HTR-8/SVneo (cell line): ENCODE results near the gene ATRN.
"Not testable (repeated sequence)": the region's sequence is repeated elsewhere in the genome, so short reads cannot be mapped to it uniquely, and the experiment has no call there.

Experiments used
- DNase-seq: peaks from one replicate; pipeline ENCODE4 v3.0.0; 2011; ENCODE audit warnings: low spot score, mixed read lengths; ENCODE audit not compliant: insufficient read length
- FAIRE-seq: peaks from 2 replicates; lab custom pipeline; 2011; peaks lifted over from hg19 to GRCh38; lab: Jason Lieb, UNC

The ATRN gene

DNA sequence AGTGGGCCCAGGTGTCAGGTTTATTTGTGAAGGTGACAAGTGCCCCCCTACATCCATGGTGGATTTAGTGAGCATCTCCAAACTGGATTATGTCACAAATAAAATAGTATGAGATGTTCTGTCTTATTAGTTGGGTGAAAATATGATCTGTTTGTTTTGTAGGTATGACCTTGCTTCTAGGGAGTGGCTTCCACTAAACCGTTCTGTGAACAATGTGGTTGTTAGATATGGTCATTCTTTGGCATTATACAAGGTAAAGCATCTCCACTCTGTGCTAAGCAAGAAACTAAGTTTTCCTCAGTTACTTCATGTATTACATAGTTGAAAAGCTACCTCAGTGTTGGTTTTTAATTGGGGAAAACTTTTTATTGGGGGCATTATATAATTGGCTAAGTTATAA lies 88.4 kb downstream of the ATRN start:
- no peak for FAIRE-seq
- no peak for DNase-seq

DNA sequence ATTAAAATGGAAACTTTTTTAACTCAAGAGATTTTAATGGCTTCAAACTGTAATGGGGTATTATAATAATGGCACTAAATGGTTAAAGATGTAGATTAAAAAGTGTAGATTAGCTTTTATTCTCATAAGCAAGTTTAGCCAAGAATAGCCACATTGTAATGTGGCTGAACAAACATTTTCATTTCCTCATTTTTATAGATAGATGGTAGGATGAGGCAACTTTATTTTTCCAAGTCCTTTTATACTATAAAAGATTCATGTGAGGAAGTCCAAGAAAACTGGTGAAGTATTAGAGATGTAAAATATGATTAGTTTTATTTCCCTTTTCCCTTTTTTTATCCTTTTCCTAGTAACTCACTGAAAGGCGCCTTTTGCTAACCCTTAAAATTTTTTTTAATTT lies 88.8 kb downstream of the ATRN start:
- FAIRE-seq, result no peak
- no peak for DNase-seq

DNA sequence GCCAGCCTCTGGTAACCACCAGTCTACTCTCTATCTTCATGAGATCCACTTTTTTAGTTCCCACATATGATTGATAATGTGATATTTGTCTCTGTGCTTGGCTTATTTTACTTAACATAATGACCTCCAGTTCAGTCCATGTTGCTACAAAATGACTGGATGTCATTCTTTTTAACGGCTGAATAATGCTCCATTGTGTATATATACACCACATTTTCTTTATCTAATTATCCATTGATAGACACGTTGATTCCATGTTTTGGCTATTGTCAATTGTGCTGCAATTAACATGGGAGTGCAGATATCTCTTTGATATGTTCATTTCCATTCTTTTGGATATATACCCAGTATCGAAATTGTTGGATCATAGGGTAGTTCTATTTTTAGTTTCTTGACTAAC lies 89.3 kb downstream of the ATRN start:
- FAIRE-seq, result no peak

GRCh38 chr20:3560578-3560977 lies 89.8 kb downstream of the ATRN start:
- FAIRE-seq (no peak), DNase-seq (peak; percentile 6)

More for the DNA sequence above, 89.3 kb downstream of the ATRN start:
- DNase-seq, result no peak

DNA sequence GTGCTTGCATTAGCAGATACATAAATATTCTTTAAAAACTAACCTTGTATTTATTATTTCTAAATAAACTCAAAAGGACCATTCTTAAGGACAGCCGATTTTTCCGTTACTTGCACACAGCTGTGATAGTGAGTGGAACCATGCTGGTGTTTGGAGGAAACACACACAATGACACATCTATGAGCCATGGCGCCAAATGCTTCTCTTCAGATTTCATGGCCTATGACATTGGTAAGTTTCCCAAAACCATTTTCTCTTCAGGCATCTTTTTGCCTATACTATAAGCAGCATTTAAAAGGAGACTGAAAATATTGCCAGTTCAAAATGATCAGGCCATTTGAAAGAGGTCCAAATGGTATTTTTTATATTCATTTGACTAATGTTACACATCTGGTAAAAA lies 92.3 kb downstream of the ATRN start:
- FAIRE-seq (no peak), DNase-seq (no peak)

GRCh38 chr20:3563548-3564177 lies 92.8 kb downstream of the ATRN start:
- DNase-seq, result peak; percentile 50
- FAIRE-seq, result no peak

DNA sequence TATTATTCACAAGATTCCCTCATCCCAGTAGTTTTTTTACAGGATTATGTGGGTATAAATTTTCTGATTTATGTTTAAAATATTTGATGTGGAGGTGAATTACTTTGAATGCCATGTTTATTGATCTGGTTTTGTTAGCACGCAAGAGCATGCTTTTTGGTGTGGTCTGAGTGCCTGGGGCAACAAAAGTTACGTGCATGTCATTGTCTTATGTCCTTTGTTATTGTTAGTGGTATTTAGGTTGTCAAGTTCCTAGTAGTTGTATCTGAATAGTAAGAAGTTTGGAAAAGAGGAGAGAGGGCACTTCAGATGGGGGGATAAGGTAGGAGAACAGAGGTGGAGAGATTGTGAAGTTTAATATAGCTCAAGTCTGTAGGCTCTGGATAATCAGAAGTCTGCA lies 95.0 kb downstream of the ATRN start:
- DNase-seq (no peak), FAIRE-seq (no peak)

DNA sequence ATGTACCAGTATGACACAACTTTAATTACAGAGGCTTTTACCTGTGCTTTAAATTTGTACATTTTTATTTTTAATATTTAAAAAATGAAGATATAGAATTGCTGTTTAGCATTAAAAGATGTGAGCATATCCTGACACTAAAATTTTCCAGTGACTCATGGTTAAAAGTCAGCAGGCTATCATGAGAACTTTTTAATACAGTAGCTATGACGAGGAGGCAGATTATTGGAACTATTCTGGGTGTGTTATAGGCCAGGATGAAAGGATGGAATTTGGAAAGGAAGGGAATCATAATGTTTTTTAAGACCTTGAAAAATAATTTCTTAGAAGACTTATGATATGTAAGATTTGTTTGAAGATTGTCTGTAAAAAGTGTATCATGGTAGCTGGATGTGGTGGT lies 101.3 kb downstream of the ATRN start:
- DNase-seq (no peak), FAIRE-seq (no peak)

GRCh38 chr20:3576363-3576762 lies 105.5 kb downstream of the ATRN start:
- no peak for DNase-seq
- no peak for FAIRE-seq

DNA sequence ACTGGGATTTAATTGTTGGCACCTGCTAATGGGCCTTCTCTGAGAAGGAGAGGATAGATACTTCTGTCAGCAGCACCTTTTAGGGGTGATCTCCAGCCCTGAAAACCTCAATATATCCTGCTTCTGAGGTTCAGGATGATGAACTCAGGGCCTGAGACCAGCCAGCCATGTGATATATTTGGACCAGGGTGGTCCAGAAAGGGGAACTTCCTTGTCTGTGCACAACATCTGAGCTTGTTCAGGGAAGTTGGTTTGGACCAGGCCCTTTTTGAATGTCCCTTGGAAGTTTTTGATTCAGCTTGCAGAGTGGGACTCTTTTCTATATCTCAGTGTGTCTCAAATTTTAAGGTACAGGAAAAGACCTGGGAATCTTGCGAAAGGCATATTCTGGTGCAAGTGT lies 106.5 kb downstream of the ATRN start:
- FAIRE-seq (no peak), DNase-seq (no peak)

GRCh38 chr20:3580412-3580811 lies 109.6 kb downstream of the ATRN start:
- FAIRE-seq, result no peak

GRCh38 chr20:3583765-3584164 lies 112.9 kb downstream of the ATRN start:
- FAIRE-seq, result no peak
- no peak for DNase-seq

More at GRCh38 chr20:3580412-3580811, 109.6 kb downstream of the ATRN start:
- no peak for DNase-seq

- FAIRE-seq (no peak), DNase-seq (no peak)
Measured at GRCh38 chr20:3586093-3586492, 115.3 kb downstream of the ATRN start.

DNA sequence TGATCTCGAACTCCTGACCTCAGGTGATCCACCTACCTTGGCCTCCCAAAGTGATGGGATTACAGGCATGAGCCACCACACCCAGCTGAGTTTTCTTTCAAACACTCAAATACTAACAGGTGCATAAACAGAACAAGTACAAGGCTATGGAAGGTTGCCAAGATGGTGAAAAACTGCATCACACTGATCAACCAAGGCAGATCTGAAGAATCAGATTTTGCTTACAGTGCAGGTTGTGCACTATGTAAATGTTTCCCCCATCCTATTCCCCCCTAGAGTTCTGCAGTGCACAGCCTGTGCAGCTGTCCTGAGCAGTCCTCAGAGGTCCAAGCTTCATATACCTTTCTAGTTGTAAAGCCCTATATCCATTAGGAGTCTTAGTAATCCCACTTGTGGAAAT lies 119.3 kb downstream of the ATRN start:
- DNase-seq, result no peak
- FAIRE-seq, result no peak

GRCh38 chr20:3592931-3593330 lies 122.1 kb downstream of the ATRN start:
- FAIRE-seq, result no peak
- no peak for DNase-seq

GRCh38 chr20:3595541-3595940 lies 124.7 kb downstream of the ATRN start:
- DNase-seq, result no peak
- no peak for FAIRE-seq

- DNase-seq (no peak), FAIRE-seq (no peak)
Measured at GRCh38 chr20:3603108-3603507, 132.3 kb downstream of the ATRN start.

- DNase-seq, FAIRE-seq: not testable (repeated sequence)
Measured at GRCh38 chr20:3605386-3605886, 134.6 kb downstream of the ATRN start.

DNA sequence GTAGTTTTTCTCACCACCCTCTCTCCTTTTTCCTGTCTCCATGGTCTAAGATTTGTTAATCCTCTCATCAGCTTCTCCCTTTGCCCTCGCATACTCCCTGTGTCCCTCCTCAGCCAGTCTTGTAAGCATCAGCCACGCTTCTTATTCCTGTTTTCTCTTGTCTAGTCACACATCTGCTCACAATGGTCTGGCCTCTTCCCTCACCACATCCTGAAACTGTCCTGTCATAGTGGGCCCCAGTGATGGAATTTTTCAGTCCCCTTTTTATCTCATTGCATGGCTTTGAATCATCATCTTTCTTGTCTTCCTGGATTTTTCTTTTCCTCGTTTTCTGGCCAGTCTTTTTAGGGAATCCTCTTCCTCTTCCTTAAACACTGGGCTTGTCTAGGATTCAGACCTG lies 135.2 kb downstream of the ATRN start:
- no peak for FAIRE-seq
- DNase-seq, result no peak

DNA sequence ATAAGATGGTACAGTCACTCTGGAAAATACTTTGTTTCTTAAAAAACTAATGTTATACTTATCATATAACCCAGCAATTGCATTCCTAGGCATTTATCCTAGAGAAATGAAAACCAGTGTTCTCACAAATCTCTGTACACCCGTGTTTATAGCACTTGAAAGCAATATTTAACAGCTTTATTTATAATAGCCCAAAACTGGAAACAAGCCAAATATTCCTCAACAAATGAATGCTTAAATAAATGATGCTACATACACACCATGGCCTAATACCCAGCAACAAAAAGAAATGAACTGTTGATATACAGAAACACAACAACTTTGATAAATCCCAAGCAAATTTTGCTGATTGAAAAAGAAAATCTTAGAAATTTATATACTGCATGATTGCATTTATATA lies 141.1 kb downstream of the ATRN start:
- FAIRE-seq, result no peak
- no peak for DNase-seq

DNA sequence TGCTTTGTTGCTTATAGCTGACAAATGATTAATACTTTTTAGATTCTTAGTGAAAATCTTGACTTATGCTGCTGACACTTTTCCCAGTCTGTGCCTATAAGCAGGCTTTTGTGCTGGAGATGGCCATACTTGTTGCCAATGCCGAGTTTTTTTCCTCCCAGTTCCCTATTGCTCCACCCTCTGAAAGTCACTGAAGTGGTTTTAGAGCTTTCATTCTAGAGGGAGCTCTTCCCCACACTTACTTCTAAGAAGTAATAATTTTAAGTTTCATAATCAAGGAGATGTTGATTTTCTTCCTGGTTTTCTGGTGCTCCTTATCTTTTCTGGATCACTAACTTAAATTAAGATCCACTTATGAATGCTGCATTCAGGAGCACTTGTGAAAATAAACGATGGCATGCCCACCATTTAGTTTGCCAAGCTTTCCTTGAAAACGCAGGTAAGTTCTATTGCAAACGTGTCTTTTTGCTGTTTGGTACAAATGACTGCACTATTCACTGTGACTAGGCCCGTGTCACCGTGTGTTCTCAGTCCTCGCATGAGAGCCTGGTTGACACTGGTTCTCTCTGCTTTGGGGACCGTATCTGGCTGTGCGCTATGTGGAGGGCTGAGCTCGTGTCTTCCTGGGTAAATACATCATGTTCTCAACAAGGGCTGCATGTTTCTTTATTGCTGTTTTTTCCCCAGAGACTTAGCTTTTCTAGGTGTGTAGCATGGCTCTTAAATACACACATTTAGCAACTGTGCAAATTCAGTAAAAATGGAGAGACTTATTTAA lies 142.2 kb downstream of the ATRN start:
- no peak for FAIRE-seq

More for the DNA sequence above, 142.2 kb downstream of the ATRN start:
- no peak for DNase-seq
